Uterus (tissue), 4 donors: ENCODE data around the gene UBE2H. TPM values are rescaled to one million over a fixed set of nuclear protein-coding genes. Genes with fewer than 3 reads are reported as not detected.

ENCODE experiments used
- DNase-seq, 2 donors: peaks; one replicate each; pipeline ENCODE4 v3.0.0-alpha.2; 2019 to 2020
- H3K27ac ChIP-seq, 2 donors: fragments of 200-600 bp; sonication (generic); 1 replicate in 1 of 2; 2 replicates in 1 of 2; pipeline ENCODE4 v1.5.1; 2016 to 2018
- H3K27me3 ChIP-seq, 2 donors: fragments of 200-600 bp; sonication (generic); one replicate each; pipeline ENCODE4 v1.5.1; 2018 to 2019; ENCODE audit warnings: control low read depth in 1 of 2
- H3K36me3 ChIP-seq, 2 donors: fragments of 200-600 bp; sonication (generic); one replicate each; pipeline ENCODE4 v1.5.1; 2019; ENCODE audit warnings: control low read depth in 1 of 2
- H3K4me1 ChIP-seq, 2 donors: fragments of 200-600 bp; sonication (generic); one replicate each; pipeline ENCODE4 v1.5.1; 2018 to 2019; ENCODE audit warnings: control low read depth in 1 of 2
- H3K4me3 ChIP-seq, 2 donors: fragments of 200-600 bp; sonication (generic); 1 replicate in 1 of 2; 2 replicates in 1 of 2; pipeline ENCODE4 v1.5.1; 2018 to 2019; ENCODE audit warnings: mild to moderate bottlenecking in 1 of 2
- H3K9me3 ChIP-seq, 2 donors: fragments of 200-600 bp; sonication (generic); one replicate each; pipeline ENCODE4 v1.5.1; 2019; ENCODE audit warnings: control low read depth in 1 of 2
- POLR2A ChIP-seq, 2 donors: fragments of 450-650 bp; IDR thresholded peaks; one replicate each; pipeline ENCODE4 v1.6.1; 2016; ENCODE audit warnings: antibody characterized with exemption in 2 of 2, mild to moderate bottlenecking in 1 of 2, moderate library complexity in 1 of 2
- intact Hi-C: fragments of 100-400 bp; cut with DNase I; formaldehyde crosslinking; loops from one replicate; pipeline ENCODE4 v1.15.1; 2023; ENCODE audit warnings: low total_unique reads
- total RNA-seq, 4 donors: library from RNA; depleted of rRNA in 3 of 4; stranded (reverse); fragments of >200 nt in 3 of 4; gene quantifications; one replicate each; pipeline versions ENCODE4 v1.1.0 to v1.2.4, GENCODE V29; 2014 to 2023
- TF ChIP-seq, protein P1 (sequence below), 4 experiments: fragments of 200-600 bp in 2 of 4; fragments of 450-650 bp in 2 of 4; sonication (generic) in 2 of 4; IDR thresholded peaks; one replicate each; pipeline ENCODE4 v1.5.1; 2016 to 2019; ENCODE audit warnings: antibody characterized with exemption in 4 of 4, mild to moderate bottlenecking in 2 of 4, moderate library complexity in 1 of 4
- donor health status: DM: yes; HTN: yes; CAD: no.

Gene UBE2H
- total RNA-seq, 4 donors from 2014 or later: 35.4 to 99.8 (median 53.1) TPM

DNA sequence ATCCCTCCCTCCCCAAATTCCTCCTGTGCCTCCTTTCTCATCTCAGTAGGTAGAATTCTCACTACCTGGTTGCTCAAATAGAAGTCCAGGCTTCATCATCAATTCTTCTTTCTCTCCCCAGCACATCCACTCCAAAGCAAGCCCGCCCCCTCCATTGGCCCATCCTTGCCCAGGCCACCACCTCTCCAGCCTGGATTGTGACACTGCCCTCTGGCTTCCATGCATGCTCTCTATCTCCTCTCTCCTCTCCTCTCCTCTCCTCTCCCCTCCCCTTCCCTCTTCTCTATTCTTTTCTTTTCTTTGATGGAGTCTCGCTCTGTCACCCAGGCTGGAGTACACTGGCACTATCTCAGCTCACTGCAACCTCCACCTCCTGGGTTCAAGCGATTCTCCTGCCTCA is 144.9 kb downstream of the UBE2H start:
- Histone ChIP-seq H3K9me3 (no peaks in the 10 kb centered on the region), H3K36me3 (no peaks in the 10 kb centered on the region), H3K4me1 (no peaks in the 10 kb centered on the region), H3K27ac (no peak overlapping the region), H3K4me3 (no peak overlapping the region), H3K27me3 (no peaks in the 10 kb centered on the region)
- no peak for DNase-seq
- intact Hi-C loops: no loop called here
- TF ChIP-seq, protein P1, sequence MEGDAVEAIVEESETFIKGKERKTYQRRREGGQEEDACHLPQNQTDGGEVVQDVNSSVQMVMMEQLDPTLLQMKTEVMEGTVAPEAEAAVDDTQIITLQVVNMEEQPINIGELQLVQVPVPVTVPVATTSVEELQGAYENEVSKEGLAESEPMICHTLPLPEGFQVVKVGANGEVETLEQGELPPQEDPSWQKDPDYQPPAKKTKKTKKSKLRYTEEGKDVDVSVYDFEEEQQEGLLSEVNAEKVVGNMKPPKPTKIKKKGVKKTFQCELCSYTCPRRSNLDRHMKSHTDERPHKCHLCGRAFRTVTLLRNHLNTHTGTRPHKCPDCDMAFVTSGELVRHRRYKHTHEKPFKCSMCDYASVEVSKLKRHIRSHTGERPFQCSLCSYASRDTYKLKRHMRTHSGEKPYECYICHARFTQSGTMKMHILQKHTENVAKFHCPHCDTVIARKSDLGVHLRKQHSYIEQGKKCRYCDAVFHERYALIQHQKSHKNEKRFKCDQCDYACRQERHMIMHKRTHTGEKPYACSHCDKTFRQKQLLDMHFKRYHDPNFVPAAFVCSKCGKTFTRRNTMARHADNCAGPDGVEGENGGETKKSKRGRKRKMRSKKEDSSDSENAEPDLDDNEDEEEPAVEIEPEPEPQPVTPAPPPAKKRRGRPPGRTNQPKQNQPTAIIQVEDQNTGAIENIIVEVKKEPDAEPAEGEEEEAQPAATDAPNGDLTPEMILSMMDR (IDR thresholded peaks at IDR 0.05): no peak
- TF ChIP-seq POLR2A (IDR thresholded peaks at IDR 0.05): no peak

DNA sequence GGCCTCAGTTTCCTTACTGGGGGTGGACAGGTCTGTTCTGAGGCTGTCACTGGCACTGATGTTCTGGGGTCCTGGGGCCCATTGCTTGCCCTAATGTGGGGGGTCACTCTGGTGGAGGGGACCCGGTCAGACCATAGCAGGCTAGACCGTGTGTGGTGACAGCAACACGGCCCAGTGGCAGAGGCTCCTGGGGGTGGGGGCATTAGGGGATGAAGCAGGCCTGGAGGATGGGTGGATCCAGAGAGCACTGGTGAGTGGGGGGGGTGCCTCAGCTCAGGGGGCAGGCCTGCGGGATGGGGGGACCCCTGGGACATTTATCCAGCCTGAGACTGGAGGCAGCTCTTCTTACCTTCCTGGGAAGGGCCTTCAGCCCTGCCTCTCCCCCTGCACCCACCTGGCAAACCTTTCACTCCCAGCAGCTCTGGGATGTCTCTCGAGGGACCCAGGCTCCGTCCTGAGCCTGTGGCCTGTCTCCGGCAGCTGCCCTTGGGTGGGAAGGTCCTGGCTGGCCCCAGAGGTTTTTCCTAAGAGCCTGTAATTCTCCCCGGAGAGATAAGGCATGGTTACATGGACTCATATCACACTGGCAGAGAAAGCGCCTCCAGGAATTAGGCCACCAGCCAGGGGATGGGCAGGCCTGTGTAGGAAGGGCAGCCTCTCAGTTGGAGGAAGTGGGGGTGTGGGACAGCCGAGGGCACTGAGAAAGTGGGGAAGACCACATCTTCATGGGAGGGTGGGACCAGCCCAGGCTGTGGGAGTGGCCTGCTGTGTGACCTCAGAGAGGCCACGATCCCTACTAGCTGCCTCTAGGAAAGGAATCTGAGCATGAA is 147.7 kb downstream of the UBE2H start:
- H3K27ac ChIP-seq: no peak overlapping the region
- TF ChIP-seq POLR2A (IDR thresholded peaks at IDR 0.05): no peak
- TF ChIP-seq, protein P1 (IDR thresholded peaks at IDR 0.05): no peak
- H3K4me3 ChIP-seq: no peak overlapping the region
- H3K4me1 ChIP-seq: no peaks in the 10 kb centered on the region
- H3K27me3 ChIP-seq: no peaks in the 10 kb centered on the region
- no peaks in the 10 kb centered on the region for H3K9me3 ChIP-seq
- DNase-seq: no peak
- H3K36me3 ChIP-seq: no peaks in the 10 kb centered on the region
- intact Hi-C loops: no loop called here

DNA sequence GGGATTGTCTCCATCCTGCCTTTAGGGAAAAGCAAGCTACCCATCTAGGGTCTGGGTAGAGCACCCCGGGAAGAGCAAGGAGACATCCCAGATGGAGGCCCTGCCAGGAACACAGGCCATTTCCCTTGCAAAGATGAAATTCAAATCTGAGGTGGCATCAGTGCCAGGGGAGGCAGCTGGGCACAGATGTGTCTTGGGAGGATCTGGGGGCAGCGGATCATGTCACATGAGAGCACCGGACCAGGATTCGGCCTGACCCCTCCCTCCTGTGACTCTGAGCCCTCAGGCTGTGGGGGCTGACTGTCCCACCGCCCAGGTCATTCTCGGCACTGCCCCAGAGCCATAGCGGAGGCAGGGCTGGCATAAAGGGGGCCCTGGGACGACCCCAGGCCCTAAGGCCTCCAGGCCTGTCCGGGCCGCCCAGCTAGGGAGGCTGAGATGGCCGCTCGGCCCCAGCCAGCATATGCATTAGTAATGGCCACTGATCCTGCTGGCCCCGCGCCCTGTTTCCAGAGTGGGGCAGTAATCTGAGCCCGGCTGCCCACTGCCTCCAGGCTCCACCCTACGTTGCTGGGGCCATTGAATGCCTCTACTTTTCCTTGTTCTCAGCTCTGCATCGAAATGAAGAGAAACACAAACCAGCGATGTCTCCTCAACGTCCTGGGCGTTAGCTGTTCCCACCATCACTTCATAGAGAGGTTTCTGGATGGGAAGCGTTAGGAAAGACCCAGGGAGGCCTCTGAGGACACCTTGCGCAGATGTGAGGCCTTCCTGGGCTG is 148.5 kb downstream of the UBE2H start:
- H3K4me1 ChIP-seq: no peaks in the 10 kb centered on the region
- no peak for TF ChIP-seq POLR2A (IDR thresholded peaks at IDR 0.05)
- TF ChIP-seq, protein P1 (IDR thresholded peaks at IDR 0.05): no peak
- H3K9me3 ChIP-seq: no peaks in the 10 kb centered on the region
- intact Hi-C loops: no loop called here
- no peak overlapping the region for H3K4me3 ChIP-seq
- no peaks in the 10 kb centered on the region for H3K36me3 ChIP-seq
- no peak for DNase-seq
- no peaks in the 10 kb centered on the region for H3K27me3 ChIP-seq
- H3K27ac ChIP-seq: no peak overlapping the region

DNA sequence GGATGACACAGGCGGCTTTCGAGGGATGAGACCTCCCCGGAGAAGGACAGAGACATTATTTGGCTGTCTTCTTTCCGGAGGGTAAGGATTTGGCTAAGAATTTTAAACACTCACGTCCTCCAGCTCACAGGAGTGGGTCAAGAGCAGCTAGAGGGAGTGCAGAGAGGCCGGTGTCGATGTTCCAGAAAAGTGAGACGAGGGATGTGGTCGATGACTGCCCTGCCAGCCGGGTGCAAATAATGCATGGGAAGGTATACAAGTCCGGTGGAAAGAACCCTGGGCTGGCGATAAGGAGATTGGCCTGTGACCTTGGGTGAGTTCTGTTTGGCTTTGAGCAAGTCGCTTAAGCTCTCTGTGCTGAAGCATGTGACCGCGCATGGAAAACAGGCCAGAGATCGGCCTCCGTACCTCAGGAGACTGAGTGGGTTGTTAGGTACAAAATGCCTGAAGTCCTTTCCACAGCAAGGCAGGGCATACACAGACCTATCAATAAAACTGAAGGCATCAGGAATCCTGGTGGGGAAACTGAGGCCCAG is 149.1 kb downstream of the UBE2H start:
- DNase-seq: no peak
- no peaks in the 10 kb centered on the region for H3K27me3 ChIP-seq
- TF ChIP-seq, protein P1 (IDR thresholded peaks at IDR 0.05): no peak
- no peak for TF ChIP-seq POLR2A (IDR thresholded peaks at IDR 0.05)
- intact Hi-C loops: no loop called here
- no peak overlapping the region for H3K4me3 ChIP-seq
- no peaks in the 10 kb centered on the region for H3K36me3 ChIP-seq
- no peaks in the 10 kb centered on the region for H3K9me3 ChIP-seq
- no peaks in the 10 kb centered on the region for H3K4me1 ChIP-seq
- no peak overlapping the region for H3K27ac ChIP-seq

DNA sequence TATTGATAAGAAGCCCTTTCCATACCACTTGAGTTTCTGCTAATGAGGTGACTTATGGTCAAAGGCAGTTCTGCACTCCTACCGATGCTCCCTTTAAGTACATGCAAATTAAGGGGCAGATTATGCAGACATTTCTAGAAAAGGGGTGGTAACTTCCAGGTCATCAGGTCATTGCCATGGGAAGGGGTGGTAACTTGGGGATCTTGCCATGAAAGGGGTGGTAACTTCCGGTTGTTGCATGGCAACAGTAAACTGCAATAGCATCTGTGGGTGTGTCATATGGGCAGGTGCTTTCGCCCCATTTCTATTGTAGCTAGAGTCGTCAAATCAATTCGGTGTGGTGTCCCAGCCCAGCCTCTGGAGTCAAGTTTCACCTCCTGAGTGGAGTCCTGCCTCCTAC is 150.9 kb downstream of the UBE2H start:
- no peaks in the 10 kb centered on the region for H3K4me1 ChIP-seq
- no peak for DNase-seq
- H3K9me3 ChIP-seq: no peaks in the 10 kb centered on the region
- no peak overlapping the region for H3K4me3 ChIP-seq
- no peak overlapping the region for H3K27ac ChIP-seq
- no peaks in the 10 kb centered on the region for H3K36me3 ChIP-seq
- intact Hi-C loops: no loop called here
- no peaks in the 10 kb centered on the region for H3K27me3 ChIP-seq
- no peak for TF ChIP-seq POLR2A (IDR thresholded peaks at IDR 0.05)
